Measurements from ENCODE around the gene GRIK3.

GRCh38 chr1:36844917-36845316 lies 189.4 kb downstream of the GRIK3 start:
- TF ChIP-seq POLR2A (IDR thresholded peaks at IDR 0.05) (no peak), CTCF (IDR thresholded peaks at IDR 0.05) (no peak)
